GM21515 (cell line): ENCODE data around the gene SLC22A6.

ENCODE experiments used
- ATAC-seq: cut with Tn5 transposase; IDR thresholded peaks from one replicate; pipeline ENCODE4 v1.9.1; 2021; ENCODE audit not compliant: unreplicated experiment

The SLC22A6 gene, protein sequence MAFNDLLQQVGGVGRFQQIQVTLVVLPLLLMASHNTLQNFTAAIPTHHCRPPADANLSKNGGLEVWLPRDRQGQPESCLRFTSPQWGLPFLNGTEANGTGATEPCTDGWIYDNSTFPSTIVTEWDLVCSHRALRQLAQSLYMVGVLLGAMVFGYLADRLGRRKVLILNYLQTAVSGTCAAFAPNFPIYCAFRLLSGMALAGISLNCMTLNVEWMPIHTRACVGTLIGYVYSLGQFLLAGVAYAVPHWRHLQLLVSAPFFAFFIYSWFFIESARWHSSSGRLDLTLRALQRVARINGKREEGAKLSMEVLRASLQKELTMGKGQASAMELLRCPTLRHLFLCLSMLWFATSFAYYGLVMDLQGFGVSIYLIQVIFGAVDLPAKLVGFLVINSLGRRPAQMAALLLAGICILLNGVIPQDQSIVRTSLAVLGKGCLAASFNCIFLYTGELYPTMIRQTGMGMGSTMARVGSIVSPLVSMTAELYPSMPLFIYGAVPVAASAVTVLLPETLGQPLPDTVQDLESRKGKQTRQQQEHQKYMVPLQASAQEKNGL

DNA sequence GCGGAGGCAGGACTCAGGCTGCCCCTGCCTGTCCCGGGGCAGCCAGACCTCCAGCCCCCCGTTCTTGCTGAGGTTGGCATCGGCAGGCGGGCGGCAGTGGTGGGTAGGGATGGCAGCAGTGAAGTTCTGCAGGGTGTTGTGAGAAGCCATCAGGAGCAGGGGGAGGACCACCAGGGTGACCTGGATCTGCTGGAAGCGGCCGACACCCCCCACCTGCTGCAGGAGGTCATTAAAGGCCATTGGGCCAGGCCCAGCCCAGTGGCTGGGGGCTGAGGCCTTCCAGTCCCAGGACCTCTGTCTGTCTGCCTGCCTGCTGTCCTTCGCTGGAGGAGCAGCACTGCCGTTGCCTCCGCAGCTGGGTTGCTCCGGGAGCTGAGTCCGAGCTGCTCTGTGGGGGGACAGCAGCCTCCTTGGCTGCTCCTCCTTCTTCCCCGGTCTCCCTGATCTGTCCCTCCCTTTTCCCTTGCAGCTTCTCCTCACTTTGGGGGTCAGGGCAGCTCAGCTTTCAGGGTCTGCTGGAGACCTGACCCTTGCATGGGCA is at the start of gene SLC22A6:
TSS of gene SLC22A6 (minus strand) at position 517 of the 541 bp plus-strand sequence. CDS start at position 240, 277 bp downstream.
- ATAC-seq, result no peak

DNA sequence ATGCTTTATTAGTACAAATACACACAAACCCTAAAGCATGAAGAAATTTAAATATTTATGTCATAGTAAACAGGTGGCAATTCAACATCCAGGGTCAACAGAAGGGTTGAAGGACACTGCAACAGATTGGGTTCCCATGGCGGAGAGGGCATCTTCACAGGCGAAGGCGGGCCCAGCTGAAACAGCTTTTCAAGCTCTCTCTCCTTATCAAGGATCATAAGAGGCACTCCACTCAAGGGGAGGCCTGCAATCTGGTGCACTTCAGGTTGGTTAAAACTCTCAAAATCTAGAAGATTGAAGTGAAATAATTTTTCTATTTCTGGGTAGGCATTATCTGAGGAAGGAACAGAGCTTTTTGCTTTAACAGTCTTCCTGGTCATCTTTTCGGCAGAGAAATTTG is 47.7 kb upstream of the SLC22A6 start:
- ATAC-seq, result no peak

DNA sequence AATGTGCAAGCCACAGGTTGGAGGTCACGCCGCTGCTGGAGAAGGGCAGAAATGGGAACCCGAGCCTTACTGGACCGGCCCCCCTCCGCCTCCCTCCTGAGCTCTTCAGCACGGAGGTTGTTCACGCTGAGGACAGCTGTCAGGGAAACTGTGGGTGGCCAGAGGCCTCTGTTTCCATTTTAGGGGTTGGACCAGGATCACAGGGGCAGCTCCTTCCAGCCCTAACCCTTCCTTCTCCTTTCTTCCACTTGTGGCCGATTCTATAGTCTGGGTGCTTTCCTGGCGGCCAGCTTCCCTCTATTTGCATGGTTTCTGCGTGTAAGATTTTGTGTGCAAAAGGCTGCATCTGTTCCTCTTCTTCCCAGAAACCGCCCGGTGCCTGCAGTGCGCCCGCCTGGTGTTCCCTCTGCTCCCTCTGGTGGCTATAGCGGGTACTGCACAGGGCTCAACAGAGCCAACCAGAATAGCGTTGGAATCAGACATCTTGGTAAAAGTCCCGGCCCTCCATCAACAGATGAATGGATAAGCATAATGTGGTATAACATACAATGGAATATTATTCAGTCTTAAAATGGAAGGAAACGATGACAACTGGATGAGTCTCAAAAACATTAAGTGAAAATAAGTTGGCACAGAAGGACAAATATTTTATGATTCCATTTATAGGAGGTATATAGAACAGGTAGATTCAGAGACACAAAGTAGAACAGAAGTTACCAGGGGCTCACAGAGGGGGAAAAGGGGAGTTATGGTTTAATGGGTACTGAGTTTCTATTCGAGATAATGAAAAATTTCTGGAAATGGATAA is 39.3 kb upstream of the SLC22A6 start:
- peak; percentile 62 for ATAC-seq

DNA sequence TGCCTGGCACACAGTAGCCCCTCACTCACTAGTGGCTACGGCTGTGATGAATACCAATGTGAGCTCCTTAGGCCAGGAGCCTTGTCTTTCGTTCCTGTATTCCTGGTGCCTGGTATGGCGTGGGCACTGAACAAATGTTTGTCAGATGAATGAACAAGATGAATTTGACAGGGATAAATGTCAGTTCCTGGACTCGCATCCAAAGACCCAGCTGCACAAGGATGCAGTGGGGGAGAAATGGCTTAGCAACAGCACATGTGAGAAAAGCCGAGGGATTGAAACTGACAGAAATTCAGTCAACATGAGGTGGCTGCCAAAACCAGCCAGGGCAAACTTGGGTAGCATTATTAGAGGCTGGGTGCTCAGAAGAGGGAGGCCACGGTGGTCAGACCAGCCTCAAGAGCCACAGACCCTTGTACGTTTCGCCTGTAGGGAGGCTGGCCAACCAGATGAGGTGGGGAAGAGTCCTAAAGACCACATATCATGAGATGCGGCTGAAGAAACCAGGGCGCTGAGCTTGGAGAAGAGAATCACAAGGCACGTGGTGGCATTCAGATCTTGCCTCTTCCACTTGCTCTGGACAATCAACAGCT is 38.6 kb upstream of the SLC22A6 start:
- ATAC-seq, result no peak

DNA sequence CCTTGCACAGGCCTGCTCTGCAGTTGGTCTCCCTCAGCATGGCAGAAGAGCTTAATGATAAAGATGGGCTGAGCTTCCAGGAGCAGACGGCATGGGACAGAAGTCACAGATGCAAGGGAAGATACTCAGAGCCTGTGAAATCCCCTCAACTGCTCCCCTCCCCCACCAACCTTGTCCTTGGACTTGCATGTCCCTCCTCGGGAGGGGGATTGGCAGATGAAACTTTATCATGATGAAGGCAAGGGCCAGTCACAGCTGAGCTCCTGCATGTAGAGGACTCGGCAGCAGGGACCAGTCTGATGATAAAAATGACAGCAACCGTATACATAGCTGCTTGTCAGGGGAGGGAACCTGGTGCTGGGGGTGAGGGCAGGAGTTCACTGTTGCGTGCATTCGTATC is 37.7 kb upstream of the SLC22A6 start:
- no peak for ATAC-seq

DNA sequence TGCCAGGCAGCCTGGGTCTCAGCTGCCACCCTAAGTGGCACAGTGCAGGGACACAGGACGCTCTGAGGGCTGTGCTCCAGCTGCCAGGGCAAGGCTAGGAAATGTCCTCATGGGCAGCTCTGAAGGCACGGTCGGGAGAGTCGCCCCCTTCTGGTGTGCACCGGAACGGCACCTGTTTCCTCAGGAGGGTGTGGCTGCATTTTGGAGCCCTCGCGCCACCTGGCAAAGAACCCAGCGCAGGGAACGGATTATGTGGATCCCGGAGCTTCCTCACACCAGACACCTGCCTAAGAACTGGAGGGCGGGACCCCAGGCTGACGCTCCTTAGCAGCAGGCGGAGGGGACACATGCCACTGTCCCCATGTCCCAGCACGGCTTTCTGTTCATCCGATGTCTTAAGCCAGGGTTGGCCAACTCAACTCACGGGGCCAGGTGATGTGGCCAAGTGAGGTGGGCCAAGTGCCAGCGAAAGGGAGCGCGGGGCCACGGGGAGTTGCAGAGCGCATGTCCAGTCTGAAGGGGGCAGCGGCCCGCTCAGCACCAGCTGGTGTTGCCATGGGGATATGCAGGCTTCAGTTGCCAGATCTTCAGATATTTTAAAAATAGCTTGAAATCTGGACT is 36.0 kb upstream of the SLC22A6 start:
- ATAC-seq, result no peak

DNA sequence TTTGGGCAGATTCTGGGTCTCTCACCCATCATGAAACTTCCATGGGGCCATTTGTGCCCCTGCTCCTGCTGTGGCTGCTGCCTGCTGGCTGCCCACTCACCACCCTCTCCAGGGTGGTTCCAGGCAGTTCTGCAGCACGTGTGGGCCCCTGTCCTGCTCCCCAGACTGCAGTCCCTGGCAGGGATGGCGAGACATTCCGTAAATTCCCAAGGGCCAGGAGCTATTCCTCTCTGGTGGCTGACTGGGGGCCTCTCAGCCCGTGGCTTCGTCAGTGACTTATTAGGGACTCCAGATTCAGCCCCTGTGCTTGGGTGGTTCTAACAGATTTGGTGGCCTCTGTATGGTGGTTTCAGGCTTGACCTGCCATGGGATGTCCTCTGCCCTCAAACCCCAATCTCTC is 34.7 kb upstream of the SLC22A6 start:
- no peak for ATAC-seq

DNA sequence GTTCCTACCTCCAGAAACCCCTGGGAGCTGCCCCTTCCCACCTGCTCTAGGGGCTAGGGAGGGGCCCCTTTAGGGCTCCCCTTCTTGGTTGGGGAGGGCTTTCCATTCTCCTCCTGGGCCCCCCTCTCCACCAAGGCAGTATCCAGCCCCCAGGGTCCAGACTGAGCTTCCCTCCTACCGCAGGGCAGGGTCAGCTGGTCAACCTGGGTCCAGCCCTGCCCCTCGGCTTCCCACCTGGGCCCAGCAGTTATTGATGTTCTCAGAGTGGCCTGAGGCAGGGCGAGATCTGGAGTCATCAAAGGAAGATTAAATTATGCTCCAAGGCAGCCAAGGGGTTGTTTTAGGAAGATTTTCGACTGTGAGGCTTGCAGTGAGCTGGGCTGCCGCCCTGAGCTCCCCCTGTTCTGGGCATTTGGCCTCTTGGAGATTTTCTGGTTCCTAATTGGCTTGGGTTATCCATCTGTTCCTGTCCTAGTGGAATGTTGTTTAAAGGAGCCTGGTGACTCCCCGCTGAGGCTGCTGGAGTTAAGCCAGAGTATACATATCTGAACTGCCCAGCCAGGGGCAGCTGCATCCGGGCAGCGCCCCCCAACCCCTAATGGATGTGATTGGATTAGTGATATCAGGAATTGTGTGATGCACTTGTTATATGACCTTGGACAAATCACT is 32.7 kb upstream of the SLC22A6 start:
- ATAC-seq, result no peak

DNA sequence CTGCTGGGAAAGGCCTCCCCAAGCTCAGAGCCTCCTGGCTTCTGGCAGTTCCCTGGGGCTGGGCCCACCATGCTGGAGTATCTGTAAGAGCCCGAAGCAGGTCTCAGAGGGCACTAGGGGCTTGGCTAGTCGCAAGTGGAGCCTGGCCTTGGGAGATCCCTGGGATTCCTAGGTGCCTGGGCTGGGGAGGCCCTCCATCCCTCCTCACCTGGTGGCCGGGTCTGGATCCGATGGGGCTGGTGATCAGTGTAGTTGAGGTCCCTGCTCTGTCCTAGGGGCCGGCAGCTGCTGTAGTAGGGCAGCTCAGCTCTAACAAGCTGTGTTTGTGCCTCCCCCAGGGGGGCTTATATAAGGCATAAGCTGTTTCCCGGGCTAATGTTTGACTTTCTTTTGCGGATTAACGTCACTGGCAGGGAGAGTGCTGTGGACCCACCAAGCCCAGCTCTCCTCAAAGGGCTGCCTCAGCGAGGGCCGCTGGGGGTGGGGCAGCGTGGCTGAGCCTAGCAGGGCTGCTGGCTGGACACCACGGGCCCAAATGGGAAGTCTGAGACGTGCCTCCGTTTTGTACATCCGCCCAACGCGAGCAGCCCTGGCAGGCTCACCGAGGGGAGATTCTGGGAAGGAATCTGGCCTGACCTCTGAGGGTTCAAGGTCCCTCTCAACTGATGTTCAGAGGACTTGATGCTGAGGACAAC is 30.9 kb upstream of the SLC22A6 start, which contains the start of gene SLC22A8:
TSS of gene SLC22A8 (minus strand) at position 321 of the 695 bp plus-strand sequence. CDS start 883 bp downstream, outside the sequence.
- no peak for ATAC-seq

DNA sequence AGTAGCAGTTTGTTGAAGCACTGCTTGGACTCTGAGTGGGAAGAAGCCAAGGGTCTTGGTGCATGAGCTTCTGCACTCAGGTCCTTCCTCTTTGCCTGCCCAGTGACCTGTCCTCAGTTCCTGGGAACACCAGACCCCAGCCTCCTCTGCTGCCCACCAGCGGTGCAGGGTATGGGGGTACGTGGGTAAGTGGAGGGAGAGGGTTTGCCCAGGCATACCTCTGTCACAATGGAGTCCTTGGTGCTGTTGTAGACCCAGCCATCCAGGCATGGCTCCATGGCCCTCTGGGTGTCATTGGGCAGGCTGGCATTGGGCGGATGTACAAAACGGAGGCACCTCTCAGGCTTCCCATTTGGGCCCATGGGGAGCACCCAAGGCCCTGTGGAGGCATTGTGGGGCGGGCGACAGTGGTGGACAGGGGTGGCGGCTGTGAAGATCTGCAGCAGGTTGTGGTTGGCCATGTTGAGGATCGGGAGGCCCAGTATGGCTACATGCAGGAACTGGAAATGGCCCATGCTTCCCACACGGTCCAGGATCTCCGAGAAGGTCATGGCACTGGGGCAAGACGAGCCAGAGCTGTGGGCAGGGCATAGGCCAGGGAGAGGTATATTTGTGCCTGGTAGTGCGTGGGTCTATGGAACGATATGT is 29.8 kb upstream of the SLC22A6 start:
- no peak for ATAC-seq

DNA sequence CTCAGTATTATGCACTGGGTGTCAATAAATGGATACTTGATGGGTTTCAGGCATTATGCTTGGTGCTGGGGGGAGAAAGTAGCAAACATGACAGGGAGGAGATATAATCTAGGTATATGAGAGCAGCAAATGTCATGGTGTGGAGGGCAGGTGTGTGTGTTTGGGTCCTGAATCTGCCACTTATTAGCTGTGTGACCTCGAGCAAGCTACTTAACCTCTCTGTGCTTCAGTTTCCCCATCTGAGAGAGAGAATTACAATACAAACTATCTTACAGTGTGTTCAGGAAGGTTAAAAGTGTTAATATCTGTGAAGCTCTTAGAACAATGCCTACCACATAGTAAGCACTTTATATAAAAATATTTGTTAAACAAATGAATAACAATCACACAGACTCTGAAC is 28.1 kb upstream of the SLC22A6 start:
- ATAC-seq, result no peak

DNA sequence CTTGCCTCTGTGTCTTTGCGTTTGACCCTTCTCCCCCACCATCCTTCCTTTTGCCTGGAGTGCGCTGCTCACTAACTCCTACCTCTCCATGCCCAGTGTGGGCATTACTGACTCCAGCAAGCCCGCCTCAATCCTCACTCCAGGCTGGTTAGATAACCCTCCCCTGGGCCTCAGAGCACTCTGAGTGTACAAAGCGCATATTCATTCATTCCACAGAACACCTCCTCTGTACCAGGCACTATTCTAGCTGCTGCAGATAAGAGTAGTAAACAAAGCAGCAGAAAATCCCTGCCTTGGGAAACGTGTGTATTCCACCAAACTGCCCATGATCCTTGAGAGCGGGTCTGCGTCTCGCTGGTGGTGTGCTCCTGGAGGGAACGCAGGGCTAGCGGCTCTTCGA is 27.7 kb upstream of the SLC22A6 start:
- ATAC-seq, result no peak

DNA sequence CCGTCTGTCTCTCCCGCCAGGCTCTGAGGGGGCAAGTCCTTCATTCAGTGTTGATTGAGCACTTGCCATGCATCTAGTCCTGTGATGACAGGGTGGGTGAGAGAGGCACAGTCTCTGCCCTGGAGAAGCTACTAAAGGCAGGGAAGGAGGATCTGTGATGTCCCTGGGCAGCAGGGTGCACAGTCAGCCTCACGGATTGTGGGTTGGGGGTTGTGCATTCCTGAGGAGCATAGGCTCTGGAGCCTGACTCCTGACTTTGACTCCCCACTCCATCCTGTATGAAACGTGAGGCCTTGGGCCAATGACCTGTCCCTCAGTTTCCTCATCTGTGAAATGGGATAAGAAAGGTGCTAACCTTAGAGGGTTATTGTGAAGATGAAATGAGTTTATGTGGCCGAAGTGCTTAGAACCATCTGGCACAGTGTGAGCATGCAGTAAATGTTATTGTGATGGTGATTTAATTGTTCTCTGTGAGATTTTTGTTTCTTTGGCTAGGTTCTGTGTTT is 26.2 kb upstream of the SLC22A6 start:
- ATAC-seq, result no peak

DNA sequence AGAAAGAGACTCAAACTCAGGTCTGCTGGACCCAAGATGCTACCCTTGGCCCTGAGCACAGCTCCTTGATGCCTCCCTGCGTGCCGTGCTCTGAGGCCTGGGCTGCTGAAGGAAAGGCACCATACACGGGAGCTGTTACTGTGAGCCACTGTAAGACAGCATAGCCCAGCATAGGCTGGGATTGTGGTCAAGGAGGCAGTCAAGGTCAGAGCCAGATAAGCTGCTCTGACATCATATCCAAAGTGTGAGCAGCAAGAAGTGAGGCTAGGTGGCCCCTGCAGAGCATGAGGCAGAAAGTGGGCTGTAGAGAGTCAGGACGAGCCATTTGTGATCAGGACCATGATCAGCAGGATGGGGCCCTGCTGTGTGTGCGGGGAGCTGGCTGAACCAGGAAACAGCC is 23.2 kb upstream of the SLC22A6 start:
- ATAC-seq, result no peak

DNA sequence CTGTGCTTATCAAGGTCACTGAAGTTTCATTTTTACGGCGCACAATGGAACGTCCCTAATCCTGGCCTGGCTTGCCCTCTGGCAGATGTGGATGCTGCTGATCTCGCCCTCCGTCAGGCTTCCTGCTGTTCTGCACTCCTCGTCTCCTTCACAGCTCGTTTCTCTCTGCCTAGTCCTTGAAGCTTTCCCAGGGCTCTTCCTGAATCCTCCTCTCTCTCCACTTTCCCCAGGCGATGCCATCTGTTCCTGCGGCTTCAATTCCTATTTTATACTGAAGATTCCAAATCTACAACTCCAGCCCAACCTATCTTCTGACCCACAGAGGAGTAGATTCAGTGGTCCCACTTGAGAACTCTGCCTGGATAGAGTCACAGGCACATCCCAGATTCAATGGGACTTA is 16.7 kb upstream of the SLC22A6 start:
- no peak for ATAC-seq

DNA sequence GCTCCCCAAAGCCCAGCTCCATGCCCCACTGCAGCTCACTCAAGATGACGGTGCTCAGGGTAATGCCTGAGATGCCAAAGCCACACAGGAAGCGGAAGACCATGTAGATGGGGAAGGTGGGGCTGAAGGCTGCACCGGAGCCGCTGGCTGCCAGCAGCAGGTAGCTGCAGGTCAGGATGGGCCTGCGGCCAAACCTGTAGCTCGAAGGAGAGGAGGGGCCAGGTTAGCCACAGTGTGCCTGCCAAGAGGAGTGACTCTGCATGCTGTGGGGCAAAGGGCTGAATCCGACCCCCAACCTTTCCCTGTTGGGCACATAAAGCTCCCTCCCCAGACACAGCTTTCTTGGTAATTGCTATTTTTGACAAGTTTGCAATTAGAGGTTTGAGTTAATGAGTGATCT is 14.9 kb upstream of the SLC22A6 start:
- ATAC-seq, result no peak

DNA sequence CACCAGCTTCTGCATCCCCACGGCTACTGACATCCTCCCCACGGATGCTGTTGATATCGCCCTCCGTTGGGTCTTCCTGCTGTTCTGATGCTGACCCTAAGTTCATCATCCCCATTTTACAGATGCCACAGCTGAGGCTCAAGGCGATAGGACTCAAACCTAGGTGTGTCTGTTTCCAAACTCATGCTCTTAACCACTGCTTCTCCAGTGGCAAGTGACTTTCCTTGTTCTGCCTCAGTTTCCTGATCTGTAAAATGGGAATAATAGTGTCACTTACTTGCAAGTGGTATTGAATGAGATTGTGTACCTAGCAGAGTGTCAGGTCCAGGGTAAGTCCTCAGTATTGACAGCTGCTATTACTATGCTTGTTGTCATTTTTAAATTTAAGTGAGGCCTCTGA is 14.4 kb upstream of the SLC22A6 start:
- ATAC-seq, result no peak

DNA sequence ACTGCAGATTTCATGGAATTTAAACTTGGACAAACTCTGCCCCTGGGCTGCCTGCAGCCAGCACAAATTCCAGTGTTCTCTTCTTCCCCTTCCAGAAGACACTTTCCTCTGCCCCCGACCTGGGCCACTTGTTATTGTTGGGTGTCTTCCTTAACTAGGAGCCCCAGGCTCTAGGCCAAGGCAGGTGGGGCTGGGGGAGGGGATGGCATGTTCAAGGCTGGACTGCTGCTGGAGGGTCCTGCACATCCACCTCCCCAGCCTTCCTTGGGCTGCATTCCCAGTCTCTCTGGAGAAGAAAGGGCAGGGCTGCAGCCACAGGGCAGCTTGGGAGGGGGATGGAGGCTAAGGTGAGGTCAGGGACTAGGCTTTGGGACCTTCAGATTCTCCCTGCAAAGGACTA is 11.5 kb upstream of the SLC22A6 start:
- ATAC-seq, result no peak

DNA sequence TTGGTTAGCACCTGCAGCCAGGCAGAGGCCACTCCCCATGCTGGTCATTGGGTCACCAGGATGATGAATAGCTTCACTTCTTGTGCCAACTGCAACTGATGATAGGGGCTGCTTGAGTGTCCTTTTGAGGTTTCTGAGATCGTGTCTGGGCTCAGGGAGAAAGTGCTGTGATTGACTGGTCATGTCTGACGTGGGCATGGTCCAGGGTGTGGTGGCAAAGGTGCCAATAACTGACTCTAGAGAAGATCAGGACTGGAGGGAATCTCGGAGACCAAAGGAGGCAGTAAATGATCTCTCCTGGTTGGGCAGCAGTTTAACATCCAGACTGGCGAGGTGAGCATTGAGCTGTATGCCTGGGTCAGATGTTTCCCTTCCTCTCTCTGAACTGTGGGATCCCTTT is 10.0 kb upstream of the SLC22A6 start:
- no peak for ATAC-seq
